ENCODE results near the gene PPARG.
A peak's percentile ranks its signal among the peaks of the same experiment; 100 is the strongest.

Gene PPARG

DNA sequence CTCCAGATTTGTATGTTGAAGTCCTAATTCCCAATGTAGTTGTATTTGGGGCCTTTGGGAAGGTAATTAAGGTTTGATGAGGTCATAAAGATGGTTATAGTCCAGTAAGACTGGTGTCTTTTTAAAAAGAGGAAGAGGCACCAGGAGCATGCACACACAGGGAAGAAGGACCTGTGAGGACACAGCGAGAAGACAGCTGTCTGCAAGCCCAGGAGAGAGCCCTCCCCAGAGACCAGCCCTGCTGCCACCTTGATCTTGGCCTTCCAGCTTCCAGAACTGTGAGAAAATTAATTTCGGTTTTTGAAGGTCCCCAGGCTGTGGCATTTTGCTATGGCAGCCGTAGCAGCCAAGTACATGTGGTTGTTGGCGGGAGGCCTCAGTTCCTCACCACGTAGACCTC, 162.6 kb downstream of the PPARG start:
- Histone ChIP-seq H3K4me1 (ENCODE audit: insufficient read depth, poor library complexity, severe bottlenecking) (peaks cover 12% of the 10 kb centered on the region), H3K27ac (ENCODE audit: poor library complexity, severe bottlenecking) (no peak overlapping the region), H3K4me3 (ENCODE audit: severe bottlenecking) (no peak overlapping the region), H3K36me3 (ENCODE audit: low read depth) (no peaks in the 10 kb centered on the region), H3K9me3 (ENCODE audit: severe bottlenecking) (no peaks in the 10 kb centered on the region), H3K27me3 (ENCODE audit: insufficient read depth, poor library complexity, severe bottlenecking) (no peaks in the 10 kb centered on the region)
- no peak for ATAC-seq (ENCODE audit: low read depth)
- peak; percentile 15 for DNase-seq (ENCODE audit: low spot score)
- TF ChIP-seq, protein P1, sequence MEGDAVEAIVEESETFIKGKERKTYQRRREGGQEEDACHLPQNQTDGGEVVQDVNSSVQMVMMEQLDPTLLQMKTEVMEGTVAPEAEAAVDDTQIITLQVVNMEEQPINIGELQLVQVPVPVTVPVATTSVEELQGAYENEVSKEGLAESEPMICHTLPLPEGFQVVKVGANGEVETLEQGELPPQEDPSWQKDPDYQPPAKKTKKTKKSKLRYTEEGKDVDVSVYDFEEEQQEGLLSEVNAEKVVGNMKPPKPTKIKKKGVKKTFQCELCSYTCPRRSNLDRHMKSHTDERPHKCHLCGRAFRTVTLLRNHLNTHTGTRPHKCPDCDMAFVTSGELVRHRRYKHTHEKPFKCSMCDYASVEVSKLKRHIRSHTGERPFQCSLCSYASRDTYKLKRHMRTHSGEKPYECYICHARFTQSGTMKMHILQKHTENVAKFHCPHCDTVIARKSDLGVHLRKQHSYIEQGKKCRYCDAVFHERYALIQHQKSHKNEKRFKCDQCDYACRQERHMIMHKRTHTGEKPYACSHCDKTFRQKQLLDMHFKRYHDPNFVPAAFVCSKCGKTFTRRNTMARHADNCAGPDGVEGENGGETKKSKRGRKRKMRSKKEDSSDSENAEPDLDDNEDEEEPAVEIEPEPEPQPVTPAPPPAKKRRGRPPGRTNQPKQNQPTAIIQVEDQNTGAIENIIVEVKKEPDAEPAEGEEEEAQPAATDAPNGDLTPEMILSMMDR (IDR thresholded peaks at IDR 0.05; ENCODE audit: poor library complexity, severe bottlenecking) = no peak

DNA sequence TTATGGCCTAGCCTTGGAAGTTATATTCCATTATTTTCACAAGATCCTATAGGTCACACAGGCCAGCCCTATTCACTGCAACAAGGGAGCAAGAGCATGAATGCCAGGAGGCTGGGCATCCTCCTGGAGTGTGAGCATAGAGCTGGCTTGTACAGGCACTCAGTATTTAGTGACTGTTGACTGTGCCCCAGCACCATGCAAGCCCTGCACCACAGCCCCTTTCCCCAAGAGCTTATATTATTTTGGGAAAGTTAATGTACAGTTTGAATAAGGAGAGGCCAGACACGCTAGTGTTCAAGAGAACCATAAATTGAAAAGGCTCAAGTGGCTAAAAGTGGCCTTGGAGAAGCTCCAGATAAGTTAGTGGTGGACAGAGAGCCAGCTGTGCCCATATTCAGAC, 163.1 kb downstream of the PPARG start:
- no peak for DNase-seq (ENCODE audit: low spot score)
- ATAC-seq (ENCODE audit: low read depth) = no peak
- Histone ChIP-seq H3K4me1 (ENCODE audit: insufficient read depth, poor library complexity, severe bottlenecking) (peaks cover 12% of the 10 kb centered on the region), H3K9me3 (ENCODE audit: severe bottlenecking) (no peaks in the 10 kb centered on the region), H3K27ac (ENCODE audit: poor library complexity, severe bottlenecking) (no peak overlapping the region), H3K36me3 (ENCODE audit: low read depth) (no peaks in the 10 kb centered on the region), H3K27me3 (ENCODE audit: insufficient read depth, poor library complexity, severe bottlenecking) (no peaks in the 10 kb centered on the region), H3K4me3 (ENCODE audit: severe bottlenecking) (no peak overlapping the region)
- TF ChIP-seq, protein P1 (IDR thresholded peaks at IDR 0.05; ENCODE audit: poor library complexity, severe bottlenecking) = no peak

GRCh38 chr3:12452361-12453330, 163.8 kb downstream of the PPARG start:
- H3K4me1 ChIP-seq (ENCODE audit: insufficient read depth, poor library complexity, severe bottlenecking) = peaks cover 12% of the 10 kb centered on the region
- no peaks in the 10 kb centered on the region for H3K36me3 ChIP-seq (ENCODE audit: low read depth)
- H3K4me3 ChIP-seq (ENCODE audit: severe bottlenecking) = no peak overlapping the region
- H3K27ac ChIP-seq (ENCODE audit: poor library complexity, severe bottlenecking) = no peak overlapping the region
- H3K27me3 ChIP-seq (ENCODE audit: insufficient read depth, poor library complexity, severe bottlenecking) = no peaks in the 10 kb centered on the region
- TF ChIP-seq, protein P1 (IDR thresholded peaks at IDR 0.05; ENCODE audit: poor library complexity, severe bottlenecking) = no peak
- no peak for ATAC-seq (ENCODE audit: low read depth)
- no peaks in the 10 kb centered on the region for H3K9me3 ChIP-seq (ENCODE audit: severe bottlenecking)
- peak; percentile 14 for DNase-seq (ENCODE audit: low spot score)

- ATAC-seq (ENCODE audit: low read depth) (peak; percentile 86), DNase-seq (ENCODE audit: low spot score) (no peak)
- Histone ChIP-seq H3K27ac (ENCODE audit: poor library complexity, severe bottlenecking) (peak overlapping the region; percentile 5), H3K9me3 (ENCODE audit: severe bottlenecking) (no peaks in the 10 kb centered on the region), H3K36me3 (ENCODE audit: low read depth) (no peaks in the 10 kb centered on the region), H3K27me3 (ENCODE audit: insufficient read depth, poor library complexity, severe bottlenecking) (no peaks in the 10 kb centered on the region), H3K4me1 (ENCODE audit: insufficient read depth, poor library complexity, severe bottlenecking) (peaks cover 12% of the 10 kb centered on the region), H3K4me3 (ENCODE audit: severe bottlenecking) (no peak overlapping the region)
- TF ChIP-seq, protein P1 (IDR thresholded peaks at IDR 0.05; ENCODE audit: poor library complexity, severe bottlenecking) = no peak
These were observed 165.4 kb downstream of the PPARG start for GRCh38 chr3:12454076-12454815.

All from RWPE2 (cell line).